Astrocyte (in vitro differentiated cells and primary cell): ENCODE measurements around the gene BEX3. TPM values are rescaled to one million over a fixed set of nuclear protein-coding genes. Genes with fewer than 3 reads are reported as not detected.

Experiments used
- DNase-seq: peaks from one replicate; pipeline ENCODE4 v3.0.0-alpha.2; 2010; ENCODE audit warnings: low read depth
- FAIRE-seq: peaks from 2 replicates; lab custom pipeline; 2011; peaks lifted over from hg19 to GRCh38; lab: Jason Lieb, UNC
- H2AFZ ChIP-seq: 2 replicates; pipeline ENCODE4 v1.6.0; 2012; ENCODE audit warnings: low read depth, low read length, inconsistent platforms
- H3K27ac ChIP-seq: 2 replicates; pipeline ENCODE4 v1.5.1; 2011; ENCODE audit warnings: low read depth, low read length, inconsistent platforms
- H3K27me3 ChIP-seq: 2 replicates; pipeline ENCODE4 v1.6.0; 2011; ENCODE audit warnings: low read length, inconsistent platforms; ENCODE audit not compliant: insufficient read depth
- H3K36me3 ChIP-seq: 2 replicates; pipeline ENCODE4 v1.5.1; 2011; ENCODE audit warnings: low read length, inconsistent platforms; ENCODE audit not compliant: insufficient read depth
- H3K4me1 ChIP-seq: 2 replicates; pipeline ENCODE4 v1.5.1; 2011; ENCODE audit warnings: low read length, inconsistent platforms; ENCODE audit not compliant: insufficient read depth
- H3K4me2 ChIP-seq: 2 replicates; pipeline ENCODE4 v1.6.0; 2012; ENCODE audit warnings: low read length, inconsistent platforms
- H3K4me3 ChIP-seq: 2 replicates; pipeline ENCODE4 v1.5.1; 2011; ENCODE audit warnings: low read depth, mild to moderate bottlenecking, low read length, inconsistent platforms; ENCODE audit not compliant: insufficient read depth
- H3K79me2 ChIP-seq: 2 replicates; pipeline ENCODE4 v1.6.0; 2012; ENCODE audit warnings: mild to moderate bottlenecking, low read length, inconsistent platforms; ENCODE audit not compliant: insufficient read depth
- H3K9ac ChIP-seq: 2 replicates; pipeline ENCODE4 v1.6.0; 2012; ENCODE audit warnings: mild to moderate bottlenecking, low read length, inconsistent platforms
- H3K9me3 ChIP-seq: 2 replicates; pipeline ENCODE4 v1.5.1; 2012; ENCODE audit warnings: low read depth, mild to moderate bottlenecking, low read length, inconsistent platforms; ENCODE audit not compliant: insufficient read depth
- H4K20me1 ChIP-seq: 2 replicates; pipeline ENCODE4 v1.6.0; 2012; ENCODE audit warnings: low read length, inconsistent platforms; ENCODE audit not compliant: insufficient read depth
- H3K27ac Mint-ChIP-seq: one replicate; pipeline ENCODE4 v1.8.0; 2021; ENCODE audit warnings: mild to moderate bottlenecking, mixed read lengths; ENCODE audit not compliant: unreplicated experiment
- H3K27me3 Mint-ChIP-seq: one replicate; pipeline ENCODE4 v1.8.0; 2021; ENCODE audit warnings: low read depth, mixed read lengths; ENCODE audit not compliant: unreplicated experiment
- H3K36me3 Mint-ChIP-seq: one replicate; pipeline ENCODE4 v1.8.0; 2021; ENCODE audit warnings: low read depth, mixed read lengths; ENCODE audit not compliant: unreplicated experiment
- H3K4me1 Mint-ChIP-seq: one replicate; pipeline ENCODE4 v1.8.0; 2021; ENCODE audit warnings: low read depth, mixed read lengths; ENCODE audit not compliant: unreplicated experiment
- H3K4me3 Mint-ChIP-seq: one replicate; pipeline ENCODE4 v1.8.0; 2021; ENCODE audit warnings: mild to moderate bottlenecking, moderate library complexity, mixed read lengths; ENCODE audit not compliant: unreplicated experiment
- H3K9me3 Mint-ChIP-seq: one replicate; pipeline ENCODE4 v1.8.0; 2021; ENCODE audit warnings: mild to moderate bottlenecking, mixed read lengths; ENCODE audit not compliant: unreplicated experiment
- CTCF ChIP-seq: IDR thresholded peaks from 2 replicates; pipeline ENCODE4 v1.5.1; 2011; ENCODE audit warnings: low read depth, mild to moderate bottlenecking, inconsistent platforms, low read length, moderate library complexity; ENCODE audit not compliant: insufficient read depth
- EZH2 ChIP-seq: IDR thresholded peaks from 2 replicates; pipeline ENCODE4 v1.6.1; 2012; ENCODE audit warnings: mild to moderate bottlenecking, low read length, inconsistent platforms; ENCODE audit not compliant: insufficient read depth
- total RNA-seq: library from RNA; stranded (reverse); gene quantifications from 2 replicates; pipeline ENCODE4 v1.2.1, GENCODE V29; 2021

Gene BEX3
- total RNA-seq, 1 donor from 2014 or later = 241 TPM

- TF ChIP-seq EZH2 = no peak
- no peak for TF ChIP-seq CTCF
- Histone ChIP-seq H3K36me3 (no peaks in the 10 kb centered on the region), H3K9ac (no peak overlapping the region), H3K4me2 (no peak overlapping the region), H2AFZ (no peak overlapping the region), H3K4me1 (no peaks in the 10 kb centered on the region), H3K4me3 (no peak overlapping the region), H3K27ac (no peak overlapping the region), H3K79me2 (no peaks in the 10 kb centered on the region), H3K9me3 (no peaks in the 10 kb centered on the region), H3K27me3 (no peaks in the 10 kb centered on the region), H4K20me1 (no peaks in the 10 kb centered on the region)
- FAIRE-seq = no peak
- peaks cover 4% of the 10 kb centered on the region for H3K27me3 Mint-ChIP-seq
- no peak overlapping the region for H3K27ac Mint-ChIP-seq
- no peak overlapping the region for H3K4me3 Mint-ChIP-seq
- no peak for DNase-seq
- no peaks in the 10 kb centered on the region for H3K9me3 Mint-ChIP-seq
- H3K36me3 Mint-ChIP-seq = no peaks in the 10 kb centered on the region
- no peaks in the 10 kb centered on the region for H3K4me1 Mint-ChIP-seq
Measured at GRCh38 chrX:103344606-103345005, 31.7 kb upstream of the BEX3 start.

- Histone ChIP-seq H3K9me3 (no peaks in the 10 kb centered on the region), H4K20me1 (no peaks in the 10 kb centered on the region), H3K27ac (no peak overlapping the region), H3K4me1 (no peaks in the 10 kb centered on the region), H3K4me2 (no peak overlapping the region), H3K79me2 (no peaks in the 10 kb centered on the region), H3K4me3 (no peak overlapping the region), H3K36me3 (no peaks in the 10 kb centered on the region), H3K27me3 (no peaks in the 10 kb centered on the region), H2AFZ (no peak overlapping the region), H3K9ac (no peak overlapping the region)
- peaks cover 3% of the 10 kb centered on the region for H3K4me1 Mint-ChIP-seq
- peak overlapping the region; percentile 34 for H3K4me3 Mint-ChIP-seq
- no peak overlapping the region for H3K27ac Mint-ChIP-seq
- DNase-seq (no peak), FAIRE-seq (no peak)
- H3K9me3 Mint-ChIP-seq = no peaks in the 10 kb centered on the region
- TF ChIP-seq EZH2 (no peak), CTCF (no peak)
- no peaks in the 10 kb centered on the region for H3K36me3 Mint-ChIP-seq
- peaks cover 4% of the 10 kb centered on the region for H3K27me3 Mint-ChIP-seq
Measured at GRCh38 chrX:103347682-103348397, 28.5 kb upstream of the BEX3 start.

GRCh38 chrX:103356130-103356798 is 20.1 kb upstream of the BEX3 start, which contains the start of gene TCEAL9:
Gene TCEAL9, plus strand, starts transcription at chrX:103356506. Its CDS starts 1,179 bp downstream, at chrX:103357685.
- Histone ChIP-seq H3K79me2 (peaks cover 22% of the 10 kb centered on the region), H3K4me2 (peak within 1 kb of the TSS; percentile 93), H2AFZ (peak within 1 kb of the TSS; percentile 72), H3K9me3 (no peaks in the 10 kb centered on the region), H3K27me3 (no peaks in the 10 kb centered on the region), H3K4me1 (no peaks in the 10 kb centered on the region), H3K9ac (peak within 1 kb of the TSS; percentile 100), H4K20me1 (peaks cover 11% of the 10 kb centered on the region), H3K27ac (peak within 1 kb of the TSS; percentile 96), H3K4me3 (peak within 1 kb of the TSS; percentile 98), H3K36me3 (no peaks in the 10 kb centered on the region)
- peak; percentile 41 for FAIRE-seq
- no peaks in the 10 kb centered on the region for H3K27me3 Mint-ChIP-seq
- peaks cover 8% of the 10 kb centered on the region for H3K4me1 Mint-ChIP-seq
- no peaks in the 10 kb centered on the region for H3K9me3 Mint-ChIP-seq
- peak within 1 kb of the TSS; percentile 98 for H3K4me3 Mint-ChIP-seq
- DNase-seq = peak; percentile 74
- H3K36me3 Mint-ChIP-seq = peaks cover 2% of the 10 kb centered on the region
- TF ChIP-seq EZH2 (no peak), CTCF (no peak)
- H3K27ac Mint-ChIP-seq = peak within 1 kb of the TSS; percentile 97
